OCI-LY7 (cell line): ENCODE results near the gene CS.

Experiments
- EZH2phosphoT487 ChIP-seq: fragments of 200-600 bp; sonication (generic); IDR thresholded peaks from 2 replicates; pipeline ENCODE4 v1.6.1; 2018; ENCODE audit warnings: low read depth, borderline replicate concordance, mild to moderate bottlenecking, mixed run types, antibody characterized with exemption, low read length, moderate library complexity, mixed read lengths
- TF ChIP-seq, protein P1 (sequence below): fragments of 200-600 bp; sonication (generic); conservative IDR thresholded peaks from 2 replicates; pipeline ENCODE4 v1.5.1; 2014; ENCODE audit warnings: mild to moderate bottlenecking, antibody characterized with exemption, low read length, moderate library complexity, mixed read lengths

DNA sequence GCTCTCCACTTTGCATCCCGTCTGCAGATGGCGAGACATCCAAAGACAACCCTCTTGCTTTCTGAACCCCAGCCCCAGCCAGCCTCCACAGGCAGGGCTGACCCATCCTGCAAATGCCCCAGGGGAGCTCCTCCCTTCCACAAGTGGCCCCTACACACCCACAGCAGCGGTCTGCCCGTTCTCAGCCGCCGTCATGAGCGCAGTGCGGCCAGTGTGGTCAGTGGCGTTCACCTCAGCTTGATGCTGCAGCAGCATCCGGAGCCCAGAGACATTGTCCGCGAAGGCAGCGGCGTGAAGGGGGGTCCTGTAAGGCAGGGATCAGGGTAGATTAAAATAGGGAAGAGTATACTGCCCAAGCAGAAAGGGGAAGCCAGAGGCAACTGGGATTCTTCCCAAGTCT, 55.6 kb downstream of the CS start:
- TF ChIP-seq, protein P1, sequence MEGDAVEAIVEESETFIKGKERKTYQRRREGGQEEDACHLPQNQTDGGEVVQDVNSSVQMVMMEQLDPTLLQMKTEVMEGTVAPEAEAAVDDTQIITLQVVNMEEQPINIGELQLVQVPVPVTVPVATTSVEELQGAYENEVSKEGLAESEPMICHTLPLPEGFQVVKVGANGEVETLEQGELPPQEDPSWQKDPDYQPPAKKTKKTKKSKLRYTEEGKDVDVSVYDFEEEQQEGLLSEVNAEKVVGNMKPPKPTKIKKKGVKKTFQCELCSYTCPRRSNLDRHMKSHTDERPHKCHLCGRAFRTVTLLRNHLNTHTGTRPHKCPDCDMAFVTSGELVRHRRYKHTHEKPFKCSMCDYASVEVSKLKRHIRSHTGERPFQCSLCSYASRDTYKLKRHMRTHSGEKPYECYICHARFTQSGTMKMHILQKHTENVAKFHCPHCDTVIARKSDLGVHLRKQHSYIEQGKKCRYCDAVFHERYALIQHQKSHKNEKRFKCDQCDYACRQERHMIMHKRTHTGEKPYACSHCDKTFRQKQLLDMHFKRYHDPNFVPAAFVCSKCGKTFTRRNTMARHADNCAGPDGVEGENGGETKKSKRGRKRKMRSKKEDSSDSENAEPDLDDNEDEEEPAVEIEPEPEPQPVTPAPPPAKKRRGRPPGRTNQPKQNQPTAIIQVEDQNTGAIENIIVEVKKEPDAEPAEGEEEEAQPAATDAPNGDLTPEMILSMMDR = no peak
- TF ChIP-seq EZH2phosphoT487 = no peak
